Endometrium (tissue), 2 donors: ENCODE data around the gene MYMK.

Experiments
- FAIRE-seq: peaks from 2 replicates; lab custom pipeline; 2012; peaks lifted over from hg19 to GRCh38; lab: Jason Lieb, UNC
- donor health status: control.
- donor health status: control.

MYMK gene

DNA sequence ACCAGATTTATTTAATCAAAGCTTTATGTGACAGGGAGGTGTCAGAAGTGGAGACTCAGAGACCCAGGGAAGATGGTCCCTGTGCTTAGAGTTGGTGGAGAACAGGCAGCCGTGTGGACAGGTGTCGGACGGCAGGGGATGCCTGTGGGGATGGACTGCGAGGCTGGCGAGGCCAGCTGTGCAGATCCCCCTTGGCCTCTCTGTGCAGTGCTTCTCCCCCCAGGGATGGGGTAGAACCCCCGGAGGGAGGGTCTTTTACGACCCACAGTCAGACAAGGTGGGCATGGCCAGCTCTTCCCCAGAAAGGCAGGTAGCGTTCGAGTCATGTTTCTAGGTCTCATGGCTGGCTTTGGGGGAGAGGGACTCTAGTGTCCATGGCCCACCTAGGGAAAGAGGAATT lies 41.1 kb downstream of the MYMK start:
- no peak for FAIRE-seq

- no peak for FAIRE-seq
Measured at GRCh38 chr9:133478851-133479711, 45.7 kb downstream of the MYMK start, which contains the start of gene SLC2A6. Gene SLC2A6 (minus strand): TSS chr9:133479099. CDS start chr9:133479059, 40 bp downstream.

- FAIRE-seq: no peak
Measured at GRCh38 chr9:133477992-133478850, 46.5 kb downstream of the MYMK start.

GRCh38 chr9:133477461-133477860 lies 47.3 kb downstream of the MYMK start:
- FAIRE-seq: no peak

DNA sequence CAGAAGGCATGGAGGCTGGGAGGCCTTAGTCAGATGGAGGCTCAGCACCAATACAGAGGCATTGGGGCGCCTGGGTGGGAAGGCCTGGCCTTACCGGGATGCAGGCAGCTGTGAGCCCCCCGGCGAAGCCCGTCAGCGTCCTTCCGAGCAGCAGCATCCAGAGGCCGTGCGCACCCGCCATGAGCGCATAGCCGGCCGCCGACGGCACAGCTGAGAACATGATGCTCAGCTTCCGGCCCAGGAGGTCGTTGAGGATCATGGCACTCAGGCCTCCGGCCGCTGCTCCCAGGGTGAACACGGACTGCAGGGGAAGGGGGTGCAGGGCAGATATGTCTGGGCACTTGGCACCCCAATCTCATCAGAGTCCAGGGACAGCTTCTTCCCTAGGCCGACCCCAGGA lies 47.8 kb downstream of the MYMK start:
- no peak for FAIRE-seq

GRCh38 chr9:133476036-133476931 lies 48.5 kb downstream of the MYMK start:
- FAIRE-seq: no peak

DNA sequence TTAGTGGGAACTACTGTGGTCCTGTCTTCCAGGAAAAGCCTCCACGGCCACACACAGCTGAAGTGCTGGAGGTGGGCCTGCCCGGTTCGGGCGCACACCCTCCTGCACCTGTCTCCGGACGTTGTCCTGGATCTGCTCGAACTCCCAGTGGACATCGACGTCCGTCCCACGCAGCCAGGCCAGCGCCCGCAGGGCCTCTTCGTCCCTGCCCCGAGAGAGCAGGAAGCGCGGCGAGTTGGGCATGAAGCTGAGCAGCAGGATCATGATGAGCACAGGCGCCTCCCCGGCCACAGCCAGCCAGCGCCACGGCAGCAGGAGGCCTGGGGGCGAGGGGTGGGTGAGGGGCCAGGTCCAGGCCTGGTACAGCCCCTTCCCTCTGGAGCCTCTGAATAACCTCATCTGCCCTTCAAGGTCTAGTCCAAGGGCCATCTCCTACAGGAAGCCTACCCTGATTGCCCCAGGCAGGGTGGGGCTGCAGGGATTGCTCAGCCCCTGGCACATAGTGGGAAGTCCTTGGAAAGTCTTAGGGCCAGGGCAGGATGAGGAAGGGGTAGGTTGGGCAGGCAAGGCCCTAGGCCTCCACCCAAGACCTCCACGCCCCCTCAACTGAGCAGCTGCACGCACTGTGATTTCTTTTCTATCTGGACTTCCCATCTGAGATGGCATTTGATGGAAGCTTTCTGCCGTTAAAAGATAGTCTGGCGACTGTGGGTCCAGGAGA lies 49.3 kb downstream of the MYMK start:
- FAIRE-seq: no peak

DNA sequence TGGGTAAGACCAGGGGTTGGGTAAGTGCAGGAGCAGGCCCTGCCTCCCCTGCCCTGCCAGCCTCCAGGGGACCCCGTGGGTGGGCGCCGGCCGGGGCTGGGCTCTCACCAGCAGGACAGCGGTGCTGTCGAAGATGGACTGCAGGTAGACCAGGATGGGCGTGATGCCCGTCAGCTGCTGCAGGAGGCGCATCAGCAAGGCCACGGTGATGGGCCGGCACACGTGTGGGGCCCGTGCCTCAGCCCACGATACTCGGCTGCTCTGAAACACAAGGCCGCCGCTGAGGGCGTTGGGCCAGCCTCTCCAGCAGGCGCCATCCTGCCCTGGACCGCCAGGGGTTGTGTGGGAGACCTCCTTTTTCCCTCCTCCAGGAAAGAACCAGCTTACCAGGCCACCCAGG lies 49.9 kb downstream of the MYMK start:
- no peak for FAIRE-seq

DNA sequence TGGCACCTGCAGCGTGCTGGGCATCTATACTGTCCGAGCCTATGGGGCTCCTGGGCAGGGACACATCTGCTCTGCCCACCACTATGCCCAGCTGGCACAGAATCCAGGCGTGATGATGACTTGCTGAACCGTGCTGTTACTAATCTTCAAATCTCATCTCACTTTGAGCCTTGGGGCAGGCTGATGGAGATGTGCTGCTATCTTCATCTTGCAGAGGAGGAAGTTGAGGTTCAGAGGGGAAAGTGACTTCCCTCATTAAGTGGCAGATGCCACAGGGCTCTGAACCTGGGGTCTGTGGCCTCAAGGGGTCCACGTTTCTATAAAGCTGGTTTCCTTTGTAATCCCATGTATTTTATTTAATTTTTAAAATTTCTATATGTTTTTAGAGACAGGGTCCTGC lies 50.5 kb downstream of the MYMK start:
- no peak for FAIRE-seq

GRCh38 chr9:133473743-133474142 lies 51.0 kb downstream of the MYMK start:
- FAIRE-seq: no peak

DNA sequence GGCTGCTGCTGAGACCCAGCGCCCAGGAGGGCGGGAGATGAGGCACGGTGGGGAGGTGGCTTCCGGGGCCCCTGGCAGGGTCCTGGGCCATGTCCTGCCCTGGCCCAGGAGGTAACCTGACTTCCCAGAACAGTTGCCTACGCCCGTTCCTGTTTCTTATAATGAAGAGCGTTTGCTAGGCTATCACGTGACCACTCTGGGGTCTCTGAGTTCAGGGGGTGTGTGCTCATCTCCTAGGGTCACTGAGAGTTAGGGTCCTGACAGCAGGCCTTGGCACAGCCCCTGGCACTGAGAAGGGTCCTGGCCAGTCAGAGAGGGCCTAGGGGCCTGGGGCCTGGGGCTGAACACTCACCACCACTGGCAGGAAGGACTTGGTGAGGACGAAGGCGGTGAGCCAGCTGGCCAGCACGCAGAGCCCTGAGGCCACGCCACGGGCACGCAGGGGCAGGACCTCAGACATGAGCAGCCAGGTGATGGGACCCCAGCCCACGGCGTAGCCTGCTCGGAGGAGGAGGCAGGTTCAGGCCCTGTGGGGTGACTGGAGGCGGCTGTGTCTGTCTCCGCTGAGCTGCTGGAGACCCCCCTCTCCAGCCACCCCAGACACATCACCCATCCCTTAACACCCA lies 51.9 kb downstream of the MYMK start:
- no peak for FAIRE-seq

- FAIRE-seq: no peak
Measured at GRCh38 chr9:133472277-133472645, 52.5 kb downstream of the MYMK start.

DNA sequence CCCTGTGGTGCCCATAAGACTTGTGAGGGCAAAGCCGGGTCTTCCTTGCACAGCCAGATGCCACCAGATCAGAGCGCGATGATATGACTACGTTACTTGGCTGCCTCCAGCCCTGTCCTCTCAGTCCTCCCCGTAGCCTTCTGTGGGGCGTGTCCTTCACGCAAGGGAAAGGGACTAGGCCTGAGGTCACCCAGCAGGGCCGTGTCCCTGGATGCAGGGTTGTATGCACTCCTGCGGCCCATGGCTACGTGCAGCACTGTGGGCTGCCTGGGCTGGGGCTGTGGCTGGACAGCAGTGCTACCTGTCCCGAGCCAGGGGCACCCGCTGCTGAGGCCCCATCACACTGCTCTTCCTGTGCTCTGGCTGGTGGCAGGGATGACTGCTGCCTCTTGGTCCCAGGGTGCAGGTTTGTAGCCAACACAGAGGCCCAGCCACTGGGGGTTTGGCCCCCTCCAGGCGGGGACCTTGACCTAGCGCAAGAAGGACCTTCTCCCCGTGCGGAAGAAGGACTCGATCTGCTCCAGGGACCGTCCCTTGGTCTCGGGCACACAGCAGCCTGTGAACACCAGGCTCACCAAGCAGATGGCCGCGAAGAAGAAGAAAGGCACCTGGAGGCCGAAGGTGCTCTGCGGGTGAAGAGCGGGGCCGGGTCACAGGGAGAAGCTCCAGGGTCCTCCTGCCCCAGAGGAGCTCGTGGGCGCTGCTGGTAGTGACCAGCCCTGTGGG lies 53.0 kb downstream of the MYMK start:
- FAIRE-seq: no peak

GRCh38 chr9:133470988-133471387 lies 53.8 kb downstream of the MYMK start:
- FAIRE-seq: no peak

- FAIRE-seq: no peak
Measured at GRCh38 chr9:133470427-133470924, 54.3 kb downstream of the MYMK start.

DNA sequence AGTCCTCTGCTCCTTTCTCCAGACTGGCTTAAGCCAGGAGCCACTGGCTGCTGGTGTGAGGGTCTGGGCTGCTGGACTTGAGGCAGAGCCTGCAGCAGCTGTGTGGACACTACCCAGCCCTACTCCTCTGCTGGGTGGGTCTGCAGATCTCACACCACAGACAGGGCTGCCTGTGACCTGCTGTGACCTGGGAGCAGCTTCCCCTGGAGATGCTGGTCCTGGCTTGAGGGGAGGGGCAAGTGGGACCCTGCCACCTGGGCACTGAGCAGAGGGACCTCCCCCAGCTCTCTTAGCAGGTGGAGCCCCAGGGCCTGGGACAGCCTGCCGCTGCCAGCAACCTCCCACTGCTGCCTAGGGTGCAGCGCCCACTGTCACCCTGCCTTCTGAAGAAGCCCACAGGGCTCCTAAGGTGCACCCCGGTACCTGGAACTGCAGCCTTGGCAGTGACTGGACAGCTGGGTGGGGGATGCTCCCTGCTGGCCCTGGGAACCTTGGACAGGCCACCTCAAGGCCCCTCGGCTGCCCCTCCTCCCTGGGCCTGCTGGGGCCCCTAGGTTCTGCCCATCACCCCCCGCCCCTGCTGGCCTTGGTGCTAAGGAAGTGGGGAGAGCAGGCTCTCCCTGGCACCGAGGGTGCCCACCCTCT lies 55.9 kb downstream of the MYMK start:
- FAIRE-seq: no peak

GRCh38 chr9:133468374-133468773 lies 56.4 kb downstream of the MYMK start:
- FAIRE-seq: no peak

GRCh38 chr9:133467101-133467500 lies 57.7 kb downstream of the MYMK start:
- FAIRE-seq: no peak

GRCh38 chr9:133465984-133466383 lies 58.8 kb downstream of the MYMK start:
- FAIRE-seq: no peak

DNA sequence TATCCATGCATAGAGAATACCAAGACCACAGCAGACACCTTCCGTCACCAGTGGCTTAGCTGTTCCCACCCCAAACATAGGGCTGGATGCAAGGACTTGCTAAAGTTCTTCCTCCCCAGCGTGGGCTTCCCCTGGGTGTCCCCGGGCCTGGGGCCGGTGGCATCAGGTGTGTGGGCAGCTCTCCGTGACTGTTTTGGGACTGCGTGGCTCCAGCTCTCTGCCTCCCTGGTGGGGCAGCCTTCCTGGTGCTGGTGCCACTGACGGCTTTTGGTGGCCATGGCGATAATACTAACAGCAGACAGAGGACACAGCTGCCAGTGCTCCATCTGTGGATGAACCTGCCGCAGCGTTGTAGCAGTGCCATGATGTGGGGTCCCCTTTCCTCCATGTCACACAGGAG lies 60.1 kb downstream of the MYMK start:
- no peak for FAIRE-seq
